HCT116 (cell line): Measurements from ENCODE around the gene TPD52L1.

Experiments used
- EGR1 ChIP-seq: IDR thresholded peaks from 2 replicates; pipeline ENCODE4 v1.6.1; 2012; ENCODE audit warnings: low read depth
- ELF1 ChIP-seq: IDR thresholded peaks from 2 replicates; pipeline ENCODE4 v1.6.1; 2012; ENCODE audit warnings: low read depth, borderline replicate concordance
- EZH2 ChIP-seq: fragments of 200-600 bp; sonication (generic); IDR thresholded peaks from 2 replicates; pipeline ENCODE4 v1.6.1; 2017; ENCODE audit warnings: antibody characterized with exemption, mixed run types
- EZH2phosphoT487 ChIP-seq: fragments of 200-600 bp; IDR thresholded peaks from 2 replicates; pipeline ENCODE4 v1.6.1; 2018; ENCODE audit warnings: antibody characterized with exemption, borderline replicate concordance
- JUND ChIP-seq: IDR thresholded peaks from 2 replicates; pipeline ENCODE4 v1.6.1; 2012
- POLR2A ChIP-seq: IDR thresholded peaks from 2 replicates; pipeline ENCODE4 v1.7.0; 2011; ENCODE audit warnings: borderline replicate concordance; ENCODE audit not compliant: insufficient read depth, insufficient read length; ENCODE audit errors: extremely low read depth
- RAD21 ChIP-seq: IDR thresholded peaks from 2 replicates; pipeline ENCODE4 v1.6.1; 2012; ENCODE audit warnings: low read depth, mild to moderate bottlenecking
- SIN3A ChIP-seq: IDR thresholded peaks from 2 replicates; pipeline ENCODE4 v1.6.1; 2012; ENCODE audit warnings: low read depth
- TCF7L2 ChIP-seq: IDR thresholded peaks from 2 replicates; pipeline ENCODE4 v1.7.0; 2011; ENCODE audit warnings: borderline replicate concordance, inconsistent platforms; ENCODE audit not compliant: insufficient read depth, insufficient read length; ENCODE audit errors: extremely low read depth
- YY1 ChIP-seq: IDR thresholded peaks from 2 replicates; pipeline ENCODE4 v1.6.1; 2011; ENCODE audit warnings: low read length, low read depth, moderate library complexity, mild to moderate bottlenecking; ENCODE audit not compliant: insufficient replicate concordance; ENCODE audit errors: extremely low read depth
- ZNF274 ChIP-seq: fragments of 200-500 bp; sonication (Bioruptor generic); IDR thresholded peaks from 2 replicates; pipeline ENCODE4 v1.6.1; 2014; ENCODE audit warnings: mild to moderate bottlenecking, low read depth, low read length, inconsistent platforms
- TF ChIP-seq, protein P1 (sequence below), 3 experiments: fragments of 200-600 bp in 1 of 3; sonication (generic) in 1 of 3; IDR thresholded peaks in 2 of 3; conservative IDR thresholded peaks in 1 of 3; 2 replicates each; pipeline ENCODE4 v1.5.1; 2012 to 2017; ENCODE audit warnings: low read depth in 2 of 3, low read length in 2 of 3, antibody characterized with exemption in 1 of 3, borderline replicate concordance in 1 of 3, control low read depth in 1 of 3, mild to moderate bottlenecking in 1 of 3, mixed read lengths in 1 of 3, mixed run types in 1 of 3, moderate library complexity in 1 of 3; ENCODE audit not compliant: insufficient read depth in 1 of 3
- TF ChIP-seq, protein P2 (sequence below): IDR thresholded peaks from 2 replicates; pipeline ENCODE4 v1.6.1; 2012; ENCODE audit warnings: low read depth
- TF ChIP-seq, protein P3 (sequence below): IDR thresholded peaks from 2 replicates; pipeline ENCODE4 v1.6.1; 2012

DNA sequence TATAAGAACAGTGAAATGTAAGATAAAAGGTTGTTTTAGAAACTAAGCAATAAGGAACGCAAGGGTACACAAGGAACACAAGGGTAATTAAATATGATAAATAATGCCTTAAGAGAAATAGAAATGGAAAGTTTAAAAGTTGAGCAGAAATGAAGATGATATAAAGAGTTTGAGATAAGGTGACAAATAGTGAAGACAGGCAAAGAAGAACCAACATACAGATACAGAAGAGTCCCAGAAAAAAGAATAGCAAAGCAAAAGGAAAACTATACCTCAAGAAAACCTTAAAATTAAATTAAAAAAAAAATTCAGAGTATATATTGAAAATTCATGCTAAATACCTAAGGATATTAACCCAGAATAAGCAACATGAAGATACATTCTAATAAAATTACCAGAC, 131.8 kb downstream of the TPD52L1 start:
- no peak for TF ChIP-seq EZH2
- no peak for TF ChIP-seq EGR1
- TF ChIP-seq, protein P1, sequence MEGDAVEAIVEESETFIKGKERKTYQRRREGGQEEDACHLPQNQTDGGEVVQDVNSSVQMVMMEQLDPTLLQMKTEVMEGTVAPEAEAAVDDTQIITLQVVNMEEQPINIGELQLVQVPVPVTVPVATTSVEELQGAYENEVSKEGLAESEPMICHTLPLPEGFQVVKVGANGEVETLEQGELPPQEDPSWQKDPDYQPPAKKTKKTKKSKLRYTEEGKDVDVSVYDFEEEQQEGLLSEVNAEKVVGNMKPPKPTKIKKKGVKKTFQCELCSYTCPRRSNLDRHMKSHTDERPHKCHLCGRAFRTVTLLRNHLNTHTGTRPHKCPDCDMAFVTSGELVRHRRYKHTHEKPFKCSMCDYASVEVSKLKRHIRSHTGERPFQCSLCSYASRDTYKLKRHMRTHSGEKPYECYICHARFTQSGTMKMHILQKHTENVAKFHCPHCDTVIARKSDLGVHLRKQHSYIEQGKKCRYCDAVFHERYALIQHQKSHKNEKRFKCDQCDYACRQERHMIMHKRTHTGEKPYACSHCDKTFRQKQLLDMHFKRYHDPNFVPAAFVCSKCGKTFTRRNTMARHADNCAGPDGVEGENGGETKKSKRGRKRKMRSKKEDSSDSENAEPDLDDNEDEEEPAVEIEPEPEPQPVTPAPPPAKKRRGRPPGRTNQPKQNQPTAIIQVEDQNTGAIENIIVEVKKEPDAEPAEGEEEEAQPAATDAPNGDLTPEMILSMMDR (IDR thresholded peaks at IDR 0.05 in 2 of 3, conservative IDR thresholded peaks at IDR 0.05 in 1 of 3; ENCODE audit: borderline replicate concordance in 1 of 3, insufficient read depth in 1 of 3, low read depth in 2 of 3, low read length in 2 of 3): no peak
- no peak for TF ChIP-seq EZH2phosphoT487
- TF ChIP-seq, protein P2, sequence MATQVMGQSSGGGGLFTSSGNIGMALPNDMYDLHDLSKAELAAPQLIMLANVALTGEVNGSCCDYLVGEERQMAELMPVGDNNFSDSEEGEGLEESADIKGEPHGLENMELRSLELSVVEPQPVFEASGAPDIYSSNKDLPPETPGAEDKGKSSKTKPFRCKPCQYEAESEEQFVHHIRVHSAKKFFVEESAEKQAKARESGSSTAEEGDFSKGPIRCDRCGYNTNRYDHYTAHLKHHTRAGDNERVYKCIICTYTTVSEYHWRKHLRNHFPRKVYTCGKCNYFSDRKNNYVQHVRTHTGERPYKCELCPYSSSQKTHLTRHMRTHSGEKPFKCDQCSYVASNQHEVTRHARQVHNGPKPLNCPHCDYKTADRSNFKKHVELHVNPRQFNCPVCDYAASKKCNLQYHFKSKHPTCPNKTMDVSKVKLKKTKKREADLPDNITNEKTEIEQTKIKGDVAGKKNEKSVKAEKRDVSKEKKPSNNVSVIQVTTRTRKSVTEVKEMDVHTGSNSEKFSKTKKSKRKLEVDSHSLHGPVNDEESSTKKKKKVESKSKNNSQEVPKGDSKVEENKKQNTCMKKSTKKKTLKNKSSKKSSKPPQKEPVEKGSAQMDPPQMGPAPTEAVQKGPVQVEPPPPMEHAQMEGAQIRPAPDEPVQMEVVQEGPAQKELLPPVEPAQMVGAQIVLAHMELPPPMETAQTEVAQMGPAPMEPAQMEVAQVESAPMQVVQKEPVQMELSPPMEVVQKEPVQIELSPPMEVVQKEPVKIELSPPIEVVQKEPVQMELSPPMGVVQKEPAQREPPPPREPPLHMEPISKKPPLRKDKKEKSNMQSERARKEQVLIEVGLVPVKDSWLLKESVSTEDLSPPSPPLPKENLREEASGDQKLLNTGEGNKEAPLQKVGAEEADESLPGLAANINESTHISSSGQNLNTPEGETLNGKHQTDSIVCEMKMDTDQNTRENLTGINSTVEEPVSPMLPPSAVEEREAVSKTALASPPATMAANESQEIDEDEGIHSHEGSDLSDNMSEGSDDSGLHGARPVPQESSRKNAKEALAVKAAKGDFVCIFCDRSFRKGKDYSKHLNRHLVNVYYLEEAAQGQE: no peak
- no peak for TF ChIP-seq RAD21
- TF ChIP-seq, protein P3, sequence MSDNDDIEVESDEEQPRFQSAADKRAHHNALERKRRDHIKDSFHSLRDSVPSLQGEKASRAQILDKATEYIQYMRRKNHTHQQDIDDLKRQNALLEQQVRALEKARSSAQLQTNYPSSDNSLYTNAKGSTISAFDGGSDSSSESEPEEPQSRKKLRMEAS: no peak
- no peak for TF ChIP-seq ZNF274
- no peak for TF ChIP-seq JUND
- TF ChIP-seq TCF7L2: no peak
- no peak for TF ChIP-seq ELF1
- TF ChIP-seq YY1: no peak
- no peak for TF ChIP-seq POLR2A
- no peak for TF ChIP-seq SIN3A
